CD4-positive, alpha-beta T cell treated with Interleukin-1 beta for 1 hour (primary cell): Measurements from ENCODE around the gene SLC39A8.

ENCODE experiments used
- DNase-seq, 2 donors: peaks; one replicate each; pipeline ENCODE4 v3.0.0-alpha.2; 2020 to 2022

SLC39A8 gene

DNA sequence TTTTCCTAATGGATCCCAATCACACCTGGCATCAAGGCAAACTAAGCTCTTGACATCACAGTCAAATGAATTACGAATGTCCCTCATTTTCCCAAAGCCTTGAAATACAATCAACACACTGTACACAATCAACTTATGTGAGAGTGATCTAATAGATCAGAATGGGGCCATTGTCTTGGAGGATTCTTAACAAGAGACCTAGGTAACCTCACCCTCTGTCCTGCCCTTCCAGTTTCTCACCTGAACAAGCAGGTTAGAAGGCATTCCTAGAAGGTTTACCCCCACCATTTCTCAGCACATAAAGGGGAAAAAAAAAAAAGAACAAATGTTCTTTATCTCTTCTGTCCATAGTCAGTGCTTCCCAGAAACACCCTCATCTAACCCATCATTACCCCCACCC lies 6.3 kb downstream of the SLC39A8 start:
- DNase-seq = no peak

DNA sequence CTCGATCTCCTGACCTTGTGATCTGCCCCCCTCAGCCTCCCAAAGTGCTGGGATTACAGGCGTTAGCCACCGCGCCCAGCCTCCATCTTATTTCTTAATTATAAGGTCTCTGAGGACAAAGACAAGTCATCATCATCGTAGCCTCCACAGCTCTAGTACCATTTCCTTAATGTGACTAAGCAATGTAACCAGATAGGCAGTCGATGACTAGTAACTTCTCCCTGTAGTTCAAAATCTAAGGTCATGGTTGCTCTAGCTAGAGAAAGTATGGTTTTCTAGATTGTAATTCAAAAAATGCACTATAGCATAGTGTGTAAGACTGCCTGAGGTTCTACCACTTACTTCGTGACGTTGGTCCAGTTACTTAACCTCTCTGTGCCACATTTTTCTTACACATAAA lies 6.9 kb downstream of the SLC39A8 start:
- DNase-seq = no peak

DNA sequence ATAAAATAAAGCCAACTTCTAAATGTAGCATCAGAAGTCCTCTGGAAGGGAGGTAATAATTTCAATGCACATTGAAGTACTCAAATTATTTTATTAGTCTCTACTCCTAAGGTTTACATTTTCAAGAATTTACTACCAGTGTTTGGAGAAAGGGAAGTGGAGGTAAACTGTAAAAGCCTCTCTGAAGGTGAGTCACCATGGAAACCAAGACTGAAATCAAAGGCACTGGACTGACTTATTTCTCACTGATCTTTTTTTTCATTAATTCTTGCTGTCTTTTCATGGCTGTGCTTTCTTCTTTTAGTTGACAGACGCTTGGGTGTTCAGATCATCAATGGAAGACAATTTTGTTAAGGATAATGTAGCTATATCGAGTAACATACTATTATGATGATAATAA lies 9.7 kb downstream of the SLC39A8 start:
- DNase-seq = no peak

DNA sequence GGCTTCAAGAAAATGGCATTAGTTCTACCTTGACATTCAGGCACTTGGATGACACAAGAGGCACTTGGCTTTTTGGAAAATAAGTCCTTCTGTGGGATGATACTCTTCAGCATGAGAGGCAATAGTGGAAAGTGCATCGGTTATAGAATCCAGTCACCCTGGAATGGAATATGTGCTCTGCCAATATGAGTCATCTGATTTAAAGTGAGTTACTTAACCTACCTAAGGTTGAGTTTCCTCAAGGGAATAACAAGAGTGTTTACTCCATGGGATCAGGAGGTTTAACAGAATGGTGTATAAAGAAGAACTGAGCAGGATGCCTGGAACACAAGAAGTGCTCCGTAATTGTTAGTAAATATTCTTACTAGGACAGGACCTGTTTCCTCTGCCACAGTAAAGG lies 10.7 kb downstream of the SLC39A8 start:
- no peak for DNase-seq

DNA sequence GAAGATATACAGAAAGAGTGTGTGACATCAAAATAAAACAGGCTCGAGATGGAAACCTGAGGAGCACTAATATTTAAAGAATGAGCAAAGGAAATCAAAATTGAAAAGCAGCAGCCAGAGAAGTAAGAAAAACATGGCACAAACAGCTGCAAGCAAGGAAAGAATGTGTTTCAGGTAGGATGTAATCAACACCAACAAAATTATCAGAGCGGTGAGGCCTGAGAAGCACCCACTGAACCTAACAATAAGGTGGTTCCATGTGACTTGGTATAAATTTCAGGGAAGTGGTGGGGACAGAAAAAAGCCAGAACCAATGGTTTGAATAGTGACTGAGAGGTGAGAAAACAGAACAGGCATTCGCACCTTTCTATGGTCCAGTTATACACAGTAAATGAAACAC lies 11.5 kb downstream of the SLC39A8 start:
- no peak for DNase-seq

DNA sequence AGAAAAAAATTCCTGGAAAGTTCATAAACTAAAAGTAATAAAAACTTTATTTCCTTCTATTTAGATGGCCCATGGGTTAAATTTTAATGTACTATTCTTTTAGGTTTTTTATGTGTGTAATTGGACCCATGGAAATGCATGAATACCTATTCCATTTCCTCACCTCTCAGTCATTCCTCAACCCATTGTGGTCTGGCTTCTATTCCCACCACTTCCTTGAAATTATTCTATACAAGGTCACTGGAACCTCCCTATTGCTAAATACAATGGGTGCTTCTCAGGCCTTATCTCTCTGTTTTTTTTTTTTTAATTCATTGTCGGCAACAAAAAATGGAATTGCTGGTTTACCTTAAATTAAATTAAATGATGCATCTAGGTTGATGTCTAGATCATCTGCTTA lies 17.2 kb downstream of the SLC39A8 start:
- no peak for DNase-seq

DNA sequence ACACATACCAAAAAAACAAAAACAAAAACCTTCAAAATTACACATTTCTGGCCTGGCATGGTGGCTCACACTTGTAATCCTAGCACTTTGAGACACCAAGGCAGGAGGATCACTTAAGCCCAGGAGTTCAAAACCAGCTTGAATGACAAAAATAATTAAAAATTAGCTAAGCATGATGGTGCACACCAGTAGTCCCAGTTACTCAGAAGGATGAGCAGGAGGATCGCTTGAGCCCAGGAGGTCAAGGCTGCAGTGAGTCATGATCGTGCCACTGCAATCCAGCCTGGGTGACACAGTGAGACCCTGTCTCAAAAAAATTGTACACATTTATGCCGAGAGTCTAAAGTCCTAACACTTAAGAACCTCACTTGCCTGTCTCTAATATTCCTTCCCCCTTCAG lies 18.3 kb downstream of the SLC39A8 start:
- DNase-seq = no peak

DNA sequence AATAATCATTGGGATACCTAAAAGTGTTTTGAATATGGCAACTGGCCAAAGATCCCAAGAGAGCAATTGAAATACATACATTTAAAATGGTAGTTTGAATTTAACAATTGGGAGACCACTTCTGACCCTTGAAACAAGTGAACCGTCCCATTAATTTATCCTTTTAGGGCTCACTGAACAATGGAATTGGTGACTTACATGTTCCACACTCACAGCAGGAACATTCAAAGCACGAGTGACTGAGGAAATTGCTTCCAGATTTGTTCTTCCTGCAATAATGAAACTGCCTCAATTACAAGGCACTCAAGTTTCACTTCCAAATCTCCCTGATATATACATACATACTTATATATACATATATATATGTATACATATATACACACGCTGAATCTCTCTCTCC lies 20.6 kb downstream of the SLC39A8 start:
- DNase-seq = no peak

DNA sequence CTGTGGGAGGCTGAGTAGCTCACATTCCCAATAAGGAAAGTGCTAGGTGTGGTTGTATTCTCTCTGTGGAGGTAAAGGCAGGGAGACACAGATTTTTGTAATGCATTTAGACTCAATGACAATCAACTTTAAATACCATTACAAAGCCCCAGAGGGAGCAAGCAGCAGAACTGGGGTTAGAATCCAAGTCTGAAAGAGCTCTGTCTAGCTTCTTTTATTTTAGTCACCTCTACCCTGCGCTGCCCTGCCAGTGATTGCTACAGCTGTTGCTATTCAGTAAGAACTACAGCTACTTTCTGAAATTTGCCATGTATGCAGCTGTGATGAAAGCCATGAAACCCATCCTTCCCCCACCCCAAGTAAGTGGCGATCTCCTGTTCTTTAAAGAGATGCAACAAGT lies 22.5 kb downstream of the SLC39A8 start:
- no peak for DNase-seq

DNA sequence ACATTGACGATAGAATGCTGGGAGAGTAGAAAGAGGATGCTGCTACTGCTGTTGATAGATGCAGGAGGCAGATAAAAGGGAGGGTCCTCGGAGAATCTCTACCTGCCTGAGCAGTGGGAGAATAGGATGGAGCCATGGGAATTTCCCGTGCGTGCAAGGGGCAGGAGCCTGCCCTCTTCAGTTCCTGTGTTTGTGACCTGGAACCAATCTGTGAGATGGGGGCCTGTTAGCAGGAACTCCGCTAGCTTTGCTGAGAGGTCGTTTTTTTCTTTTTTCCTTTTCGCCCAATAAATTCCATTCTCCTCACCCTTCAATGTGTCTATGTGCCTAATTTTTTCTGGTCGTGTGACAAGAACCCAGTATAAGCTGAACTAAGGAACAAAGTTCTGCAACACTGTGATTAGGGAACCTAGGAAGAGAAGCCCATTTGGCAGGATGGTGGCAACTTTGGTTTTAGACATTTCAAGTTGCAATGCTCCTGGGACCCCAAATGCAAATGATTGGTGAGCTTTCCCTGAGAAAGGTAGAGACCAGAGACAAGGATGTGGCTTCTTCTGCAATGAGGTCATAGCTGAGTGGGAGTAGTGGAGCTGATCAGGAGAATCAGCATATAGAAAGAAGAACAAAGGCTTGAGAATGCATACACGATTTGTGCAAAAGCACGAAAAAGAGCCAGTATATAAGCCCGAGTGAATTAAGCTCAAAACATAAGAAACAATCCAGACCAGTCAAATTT lies 23.9 kb downstream of the SLC39A8 start:
- DNase-seq = no peak

DNA sequence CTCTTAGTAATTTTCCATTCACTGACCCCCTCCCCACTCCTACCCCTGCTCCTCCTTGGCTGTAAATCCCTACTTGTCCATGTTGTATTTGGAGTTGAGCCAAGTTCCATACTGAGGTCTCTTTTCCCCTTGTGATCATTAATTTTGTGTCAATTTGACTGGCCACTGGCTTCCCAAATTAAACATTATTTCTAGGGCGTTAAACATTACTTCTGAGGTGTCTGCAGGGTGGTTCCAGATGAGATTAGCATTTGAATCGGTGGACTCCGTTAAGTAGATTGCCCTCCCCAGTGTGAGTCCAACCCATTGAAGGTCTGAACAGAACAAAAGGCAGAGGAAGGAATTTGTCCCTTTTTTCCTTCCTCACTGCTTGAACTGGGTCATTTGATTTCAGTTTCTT lies 25.7 kb downstream of the SLC39A8 start:
- no peak for DNase-seq

DNA sequence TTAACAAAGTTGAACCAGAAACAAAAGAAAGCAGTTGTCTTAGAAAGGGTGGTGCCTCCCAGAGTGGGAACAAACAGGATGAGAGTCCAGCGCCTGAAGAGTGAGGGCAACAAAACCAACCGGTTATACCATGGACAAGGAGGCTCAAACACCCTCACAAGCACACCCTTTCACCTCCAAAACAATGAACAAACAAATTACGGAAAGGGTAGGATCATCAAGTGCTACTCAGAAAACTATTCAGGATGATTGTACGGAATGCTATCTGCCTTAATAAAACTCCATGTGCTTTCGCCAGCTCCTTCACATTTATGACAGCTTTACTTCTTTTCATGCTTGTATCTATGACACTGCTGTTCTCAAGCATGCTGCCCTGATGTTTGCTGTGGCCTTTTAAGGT lies 26.8 kb downstream of the SLC39A8 start:
- DNase-seq = no peak

DNA sequence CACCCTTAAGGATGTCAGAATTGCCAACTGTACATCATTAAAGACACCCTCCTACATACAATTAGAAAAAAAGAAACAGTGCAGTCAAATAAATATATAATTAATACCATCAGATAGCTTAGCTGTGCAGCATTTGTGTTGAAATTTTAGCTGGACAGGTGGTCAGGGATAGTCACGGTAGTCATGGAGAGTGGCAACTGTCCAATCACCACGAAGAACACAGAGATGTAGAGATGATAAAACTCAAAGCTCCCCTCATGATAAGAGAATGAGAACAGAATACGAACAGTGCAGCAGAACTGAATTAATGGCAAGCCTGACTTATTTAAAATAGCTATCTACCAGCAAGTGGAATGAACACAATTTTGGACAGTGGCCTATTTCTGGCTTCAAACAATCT lies 27.2 kb downstream of the SLC39A8 start:
- no peak for DNase-seq

DNA sequence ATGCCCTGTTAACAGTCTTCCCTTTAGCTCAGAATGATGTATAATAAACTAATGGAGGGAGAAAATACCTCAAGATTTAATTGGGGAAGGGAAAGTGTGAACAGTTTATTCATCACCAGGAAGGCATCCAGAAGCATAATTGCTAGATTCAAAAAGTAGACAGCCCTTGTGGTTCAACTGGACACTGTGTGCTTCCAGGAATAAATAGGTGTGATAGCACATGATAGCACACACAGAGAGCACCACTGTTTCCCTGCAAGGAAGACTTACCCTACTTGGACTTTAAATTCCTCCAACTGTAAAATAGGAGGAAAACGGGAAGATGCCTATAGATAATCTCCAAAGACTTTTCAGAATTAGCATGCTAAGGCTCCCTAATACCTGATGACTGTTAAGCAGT lies 27.8 kb downstream of the SLC39A8 start:
- DNase-seq = no peak

DNA sequence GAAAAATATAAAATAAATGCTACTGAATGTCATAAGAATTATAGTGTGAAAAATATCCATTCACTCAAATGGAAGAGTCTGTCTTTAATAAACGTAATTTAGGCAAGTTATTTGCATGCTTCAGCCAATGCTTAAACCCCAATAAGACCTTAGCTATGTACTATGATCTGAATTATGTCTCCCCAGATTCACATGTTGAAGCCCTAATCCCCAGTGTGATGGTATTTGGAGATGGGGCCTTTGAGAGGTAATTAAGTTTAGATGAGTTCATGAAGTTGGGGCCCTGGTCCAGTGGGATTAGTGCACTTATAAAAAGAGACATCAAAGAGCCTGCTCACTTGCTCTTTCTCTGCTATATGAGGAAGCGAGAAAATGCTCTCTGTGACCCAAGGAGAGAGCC lies 28.7 kb downstream of the SLC39A8 start:
- DNase-seq = no peak

DNA sequence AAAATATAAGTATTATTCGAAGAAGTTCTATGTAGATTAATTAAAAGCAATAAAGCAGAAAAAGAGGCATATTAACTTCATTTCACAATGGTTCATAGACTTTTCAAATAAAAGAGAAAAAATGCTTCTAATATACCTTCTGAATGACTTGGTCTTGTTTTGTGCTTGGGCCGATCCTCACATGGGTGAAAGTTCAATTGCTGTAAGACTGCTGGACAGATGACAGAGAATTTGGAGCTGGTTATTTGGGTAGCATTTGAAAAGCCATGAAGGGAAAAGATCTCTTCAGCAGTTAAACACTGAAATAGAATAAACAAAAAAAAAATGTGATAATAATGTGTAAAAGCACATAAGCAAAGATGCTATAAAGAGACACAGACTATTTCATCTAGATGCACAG lies 29.8 kb downstream of the SLC39A8 start:
- no peak for DNase-seq

DNA sequence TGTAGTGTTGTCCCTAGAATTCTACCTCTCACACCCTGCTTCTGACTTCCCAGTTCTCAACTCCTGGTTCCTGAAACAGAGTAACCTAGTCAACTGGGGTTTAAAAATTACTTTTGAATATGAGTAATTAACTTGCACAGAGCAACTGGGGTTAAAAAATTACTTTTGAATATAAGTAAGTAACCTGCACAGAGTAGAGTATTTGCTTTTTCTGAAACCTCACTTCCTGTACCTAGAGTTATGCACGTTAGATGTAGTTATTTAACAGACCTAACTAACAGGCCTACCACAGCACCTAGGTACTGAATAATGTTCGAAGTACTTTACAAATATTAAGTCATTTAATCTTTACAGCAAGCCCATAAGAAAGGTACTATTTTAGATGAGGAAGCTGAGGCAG lies 32.9 kb downstream of the SLC39A8 start:
- no peak for DNase-seq

DNA sequence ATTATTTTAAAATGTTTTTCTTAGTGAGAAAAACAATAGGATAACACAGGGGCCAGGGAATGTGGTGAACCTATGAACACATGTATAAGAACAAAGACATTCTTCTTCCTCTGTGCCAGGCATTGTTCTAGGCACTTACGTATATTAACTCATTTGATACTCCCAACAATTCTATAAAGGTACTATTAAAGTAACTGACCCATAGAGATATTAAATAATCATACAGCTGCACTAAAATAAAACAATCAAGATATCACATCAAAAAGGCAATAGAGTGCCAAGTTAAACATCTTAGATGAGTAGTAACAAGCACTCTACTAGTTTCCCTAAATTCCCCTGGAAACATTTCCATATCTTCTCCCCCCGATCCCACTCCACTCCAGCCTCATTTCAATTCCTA lies 33.4 kb downstream of the SLC39A8 start:
- no peak for DNase-seq

DNA sequence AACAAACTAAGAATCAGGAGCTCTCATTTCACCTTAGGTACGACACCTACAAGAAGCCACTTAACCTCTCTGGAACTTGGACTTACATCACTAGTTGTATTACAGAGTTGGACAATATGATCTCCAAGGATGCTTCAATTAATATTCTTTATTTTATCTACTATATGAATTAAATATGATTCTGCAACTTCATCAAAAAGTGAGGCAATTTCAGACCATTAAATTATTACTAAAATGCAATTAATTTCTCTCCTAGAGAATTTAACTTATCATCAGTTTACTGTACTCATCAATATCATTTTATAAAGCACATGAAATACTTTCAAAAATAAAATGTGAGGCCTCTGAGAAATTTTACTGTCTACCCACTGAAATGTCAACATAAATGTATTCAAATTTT lies 33.9 kb downstream of the SLC39A8 start:
- DNase-seq = no peak

DNA sequence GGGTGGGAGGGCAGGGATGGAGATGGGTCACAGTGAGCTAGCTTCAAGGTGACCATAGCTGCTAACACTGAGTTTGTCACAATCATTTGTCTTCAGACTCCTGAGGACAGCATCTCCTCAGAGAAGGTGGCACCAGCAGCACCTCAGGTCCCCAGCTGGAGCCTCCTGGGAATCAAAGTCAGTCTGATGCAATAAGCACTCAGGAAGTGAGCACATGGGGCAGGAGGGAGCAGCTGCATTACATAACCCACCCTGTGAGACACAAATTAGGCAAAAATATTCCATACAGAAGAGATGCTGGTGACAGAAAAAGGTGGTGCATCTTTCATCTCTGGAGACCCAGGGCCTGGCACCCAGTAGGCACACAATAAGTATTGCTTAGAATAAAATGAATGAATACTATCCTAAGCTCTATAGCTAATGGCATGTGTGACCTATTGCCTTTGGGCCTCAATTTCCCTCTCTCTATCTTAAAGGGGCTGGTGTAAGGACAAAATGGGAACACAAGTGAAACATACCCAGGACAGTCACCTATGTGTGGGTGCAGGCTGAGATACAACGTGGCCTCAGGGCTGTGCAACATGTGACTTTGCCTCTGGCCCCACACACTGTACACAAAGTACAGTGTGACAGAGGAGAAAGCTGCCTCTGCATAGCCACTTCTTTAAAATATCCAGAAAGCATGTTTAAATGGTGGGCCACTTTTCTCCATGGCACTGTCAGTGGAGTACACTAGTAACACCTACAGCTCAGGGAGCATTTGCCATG lies 37.1 kb downstream of the SLC39A8 start:
- no peak for DNase-seq

DNA sequence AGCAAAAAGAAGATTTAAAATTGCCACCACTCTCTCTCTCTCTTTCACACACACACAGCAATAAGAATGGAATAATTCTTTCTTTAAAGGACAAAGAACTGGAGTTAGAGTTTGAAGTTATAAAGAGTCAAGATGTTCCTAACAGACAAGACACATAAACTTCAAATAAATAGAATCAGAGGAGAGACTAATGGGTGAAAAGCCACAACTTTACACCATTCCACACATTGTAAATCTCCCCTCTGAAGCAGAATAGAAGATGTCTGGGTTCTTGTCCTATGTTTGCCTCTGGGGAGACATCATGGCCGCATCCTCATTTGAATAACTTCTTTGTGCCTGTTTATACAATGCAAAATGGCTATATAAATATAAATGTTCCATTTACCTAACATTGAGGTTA lies 39.6 kb downstream of the SLC39A8 start:
- no peak for DNase-seq

DNA sequence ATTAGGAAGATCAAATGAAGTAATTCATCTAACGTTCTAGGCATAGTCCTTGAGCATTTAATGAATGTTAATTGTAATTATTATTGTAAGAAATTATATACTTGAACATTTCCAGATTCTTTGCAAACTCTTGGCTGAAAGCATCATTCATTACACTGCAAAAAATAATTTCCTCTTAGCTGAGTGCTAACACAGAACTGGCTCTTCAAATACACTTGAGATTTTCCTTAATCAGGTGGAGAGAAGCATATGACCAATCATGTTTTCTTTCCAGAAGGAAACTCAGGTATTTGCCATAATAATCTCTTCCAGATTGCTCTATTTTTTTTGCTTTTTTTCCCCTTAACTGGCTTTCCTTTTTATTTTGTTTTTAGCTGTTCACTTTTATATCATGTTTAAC lies 42.5 kb downstream of the SLC39A8 start:
- no peak for DNase-seq

DNA sequence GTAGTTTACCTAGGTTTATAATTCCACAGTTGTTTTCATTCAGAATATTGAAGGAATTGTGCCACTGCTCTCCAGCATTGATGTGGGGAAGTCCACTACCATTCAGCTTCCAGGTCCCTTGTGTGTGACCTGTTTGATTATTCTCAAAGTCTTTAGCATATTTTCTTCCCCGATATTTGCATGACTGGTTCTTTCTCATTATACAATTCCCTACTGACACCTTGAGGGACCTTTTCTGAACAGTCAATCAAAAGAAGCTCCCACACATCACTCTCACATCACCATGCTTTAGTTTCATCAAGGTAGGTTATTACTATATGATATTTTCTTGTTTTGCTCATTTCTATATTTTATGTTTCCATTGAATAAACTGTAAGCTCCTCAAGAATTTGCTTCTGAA lies 44.1 kb downstream of the SLC39A8 start:
- DNase-seq = no peak

DNA sequence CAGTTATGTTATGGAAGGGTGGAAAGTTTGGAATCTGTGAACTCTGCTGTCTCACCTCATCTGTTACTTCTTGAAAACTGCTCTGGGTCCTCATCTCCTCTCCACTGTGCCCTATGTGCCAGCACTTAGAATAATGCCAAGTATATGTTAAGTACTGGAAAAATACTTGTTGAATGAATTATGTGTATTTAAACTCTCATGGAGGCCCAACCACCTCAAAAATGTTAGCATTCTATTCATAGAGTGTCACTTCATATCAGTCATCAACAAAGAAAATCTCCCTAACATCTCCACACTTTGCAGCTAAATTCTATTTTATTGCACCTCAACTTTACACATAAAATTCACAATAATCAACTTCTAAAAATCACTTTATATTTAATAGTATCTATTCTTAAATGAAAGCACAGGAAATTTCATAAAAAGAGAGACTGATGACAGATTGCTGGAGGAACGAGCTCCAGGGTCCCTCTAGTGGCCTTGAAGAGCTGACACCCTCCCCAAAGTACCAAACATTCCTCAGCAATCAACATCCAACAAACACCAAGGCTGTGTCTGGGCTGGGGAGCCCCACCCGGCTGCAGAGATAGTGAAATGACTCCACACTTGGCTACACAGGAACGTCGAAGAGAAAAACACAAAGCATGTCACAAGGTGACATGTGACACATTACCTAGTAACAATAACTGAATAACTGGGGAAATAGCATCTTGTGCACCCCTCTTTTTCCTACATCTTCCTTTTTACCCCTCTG lies 45.8 kb downstream of the SLC39A8 start:
- DNase-seq = peak; percentile 13 to 24
